ENCODE results near the gene KCND1.

KCND1 gene

DNA sequence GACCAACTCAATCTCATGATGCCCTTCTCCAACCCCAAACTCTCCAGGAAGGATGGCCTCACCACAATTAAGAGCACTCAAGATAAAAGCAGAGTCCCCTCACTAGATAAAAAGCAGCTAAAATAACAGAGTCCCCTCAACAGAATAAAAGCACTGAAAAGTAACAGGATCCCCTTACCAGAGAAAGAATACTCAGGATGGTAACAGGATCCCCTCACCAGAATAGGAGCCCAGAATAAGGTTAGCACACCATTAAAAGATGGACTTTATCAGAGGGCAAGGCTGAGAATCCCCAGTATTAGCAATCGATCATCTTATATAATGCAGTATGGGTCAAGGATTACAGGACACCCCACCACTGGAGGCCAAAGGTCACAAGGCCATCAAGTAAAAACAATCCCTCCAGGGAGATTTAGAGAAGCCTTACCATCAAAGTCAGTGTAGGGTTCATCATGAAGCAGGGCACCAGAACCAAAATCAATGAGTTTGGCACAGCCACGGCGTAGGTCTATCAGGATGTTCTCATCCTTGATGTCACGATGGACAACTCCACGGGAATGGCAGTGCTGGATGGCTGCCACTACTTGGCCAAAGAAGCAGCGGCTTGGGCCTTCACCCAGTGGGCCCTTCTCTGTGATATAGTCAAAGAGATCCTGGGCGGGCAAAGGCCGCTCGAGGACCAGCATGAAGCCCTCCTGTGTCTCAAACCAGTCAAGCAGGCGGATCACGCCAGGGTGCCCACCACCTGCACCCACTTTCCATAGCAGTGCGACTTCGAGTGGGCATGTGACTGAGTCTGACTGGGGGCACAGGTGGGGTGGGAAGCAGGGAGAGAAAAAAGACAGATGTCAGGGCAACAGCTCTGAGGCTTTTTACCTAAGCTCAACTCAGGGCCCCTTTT, 56.8 kb downstream of the KCND1 start:
- in situ Hi-C loops (cut with HindIII; ENCODE audit: low sequenced_read_pairs), result no loop called here

DNA sequence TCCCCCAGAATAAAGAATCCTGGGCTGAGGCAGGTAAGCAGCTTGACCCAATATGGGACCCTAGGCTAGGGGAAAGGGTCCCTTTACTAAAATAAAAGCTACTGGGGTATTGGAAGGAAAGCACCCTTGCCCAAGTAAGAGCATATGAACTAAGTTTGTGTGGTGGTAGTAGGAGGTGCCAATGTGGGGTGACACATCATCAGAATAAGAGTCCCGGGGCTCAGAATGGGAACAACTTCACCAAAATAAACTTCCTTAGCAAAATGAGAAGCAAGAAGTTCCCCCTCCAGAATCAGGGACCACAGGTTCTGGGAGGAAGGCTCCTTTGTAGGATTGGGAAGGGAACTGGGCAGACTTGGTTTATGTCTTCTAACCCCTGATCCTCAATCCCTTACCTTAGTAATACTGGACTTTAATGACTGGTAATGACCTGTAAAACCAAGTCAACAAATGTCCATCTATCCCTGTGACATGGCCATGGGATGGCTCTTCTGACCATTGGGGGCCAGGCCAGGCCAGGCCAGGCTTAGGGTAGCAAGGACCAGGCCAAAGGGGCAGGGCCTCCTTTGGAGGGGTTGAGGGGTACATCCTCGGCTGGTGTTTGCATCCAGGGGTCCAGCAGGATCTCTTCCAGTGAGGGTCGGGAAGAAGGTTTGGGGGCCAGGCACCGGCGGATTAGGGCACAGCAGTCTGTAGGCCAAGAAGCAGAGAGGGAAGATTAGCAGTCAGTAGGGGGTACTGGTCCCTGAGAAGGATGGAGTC, 57.9 kb downstream of the KCND1 start:
- in situ Hi-C loops (cut with HindIII; ENCODE audit: low sequenced_read_pairs), result no loop called here

DNA sequence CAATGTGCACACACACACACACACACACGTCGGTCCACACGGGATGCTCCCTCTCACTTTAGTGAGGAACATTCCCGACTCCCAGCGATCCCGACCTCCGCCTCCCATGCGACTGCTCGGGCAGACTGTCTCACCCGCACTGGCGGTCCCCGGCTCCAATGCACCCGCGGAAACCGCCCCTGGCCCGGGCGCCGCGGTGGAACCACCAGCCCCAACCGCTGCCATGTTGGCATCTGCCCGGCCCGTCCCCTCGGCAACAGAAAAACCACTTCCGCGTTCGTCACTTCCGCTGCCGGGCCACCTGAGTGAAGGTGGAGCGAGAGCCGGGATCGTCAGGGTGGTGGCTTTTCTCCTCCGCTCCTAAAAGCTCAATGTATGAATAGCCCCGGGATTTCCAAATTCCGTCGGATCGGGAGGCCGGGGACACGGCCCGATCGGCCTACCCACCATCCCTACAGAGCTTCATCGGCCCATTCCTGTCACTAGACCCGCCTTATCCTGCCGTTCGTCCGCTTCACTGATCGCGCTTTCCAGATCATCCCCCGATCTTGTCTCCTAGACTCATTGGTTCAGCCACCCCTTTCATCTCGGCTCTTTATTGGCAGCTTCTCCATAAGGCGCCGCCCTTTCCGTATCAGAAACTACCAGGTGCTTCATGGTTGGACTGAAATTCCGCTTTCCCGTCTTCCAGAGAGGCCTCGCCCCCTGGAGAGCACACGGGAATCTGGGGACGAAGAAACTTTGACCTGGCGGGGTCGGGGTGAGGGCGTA, 60.0 kb downstream of the KCND1 start, which contains the start of gene SLC35A2:
TSS of gene SLC35A2 (minus strand) at position 235 of the 771 bp plus-strand sequence. CDS start at position 225, 10 bp downstream.
- in situ Hi-C loops (cut with HindIII; ENCODE audit: low sequenced_read_pairs), result no loop called here
